ENCODE data around the gene CCDC150. TPM values are rescaled to one million over a fixed set of nuclear protein-coding genes. Genes with fewer than 3 reads are reported as not detected.
A peak's percentile ranks its signal among the peaks of the same experiment; 100 is the strongest.

CCDC150 gene
- total and polyA plus RNA-seq, 9 of the 15 experiments (the other 6 are each of a cell fraction or from before 2014, with no cell fraction given), result 4.4 to 23.1 (median 11.3) TPM

- TF ChIP-seq, protein P1, sequence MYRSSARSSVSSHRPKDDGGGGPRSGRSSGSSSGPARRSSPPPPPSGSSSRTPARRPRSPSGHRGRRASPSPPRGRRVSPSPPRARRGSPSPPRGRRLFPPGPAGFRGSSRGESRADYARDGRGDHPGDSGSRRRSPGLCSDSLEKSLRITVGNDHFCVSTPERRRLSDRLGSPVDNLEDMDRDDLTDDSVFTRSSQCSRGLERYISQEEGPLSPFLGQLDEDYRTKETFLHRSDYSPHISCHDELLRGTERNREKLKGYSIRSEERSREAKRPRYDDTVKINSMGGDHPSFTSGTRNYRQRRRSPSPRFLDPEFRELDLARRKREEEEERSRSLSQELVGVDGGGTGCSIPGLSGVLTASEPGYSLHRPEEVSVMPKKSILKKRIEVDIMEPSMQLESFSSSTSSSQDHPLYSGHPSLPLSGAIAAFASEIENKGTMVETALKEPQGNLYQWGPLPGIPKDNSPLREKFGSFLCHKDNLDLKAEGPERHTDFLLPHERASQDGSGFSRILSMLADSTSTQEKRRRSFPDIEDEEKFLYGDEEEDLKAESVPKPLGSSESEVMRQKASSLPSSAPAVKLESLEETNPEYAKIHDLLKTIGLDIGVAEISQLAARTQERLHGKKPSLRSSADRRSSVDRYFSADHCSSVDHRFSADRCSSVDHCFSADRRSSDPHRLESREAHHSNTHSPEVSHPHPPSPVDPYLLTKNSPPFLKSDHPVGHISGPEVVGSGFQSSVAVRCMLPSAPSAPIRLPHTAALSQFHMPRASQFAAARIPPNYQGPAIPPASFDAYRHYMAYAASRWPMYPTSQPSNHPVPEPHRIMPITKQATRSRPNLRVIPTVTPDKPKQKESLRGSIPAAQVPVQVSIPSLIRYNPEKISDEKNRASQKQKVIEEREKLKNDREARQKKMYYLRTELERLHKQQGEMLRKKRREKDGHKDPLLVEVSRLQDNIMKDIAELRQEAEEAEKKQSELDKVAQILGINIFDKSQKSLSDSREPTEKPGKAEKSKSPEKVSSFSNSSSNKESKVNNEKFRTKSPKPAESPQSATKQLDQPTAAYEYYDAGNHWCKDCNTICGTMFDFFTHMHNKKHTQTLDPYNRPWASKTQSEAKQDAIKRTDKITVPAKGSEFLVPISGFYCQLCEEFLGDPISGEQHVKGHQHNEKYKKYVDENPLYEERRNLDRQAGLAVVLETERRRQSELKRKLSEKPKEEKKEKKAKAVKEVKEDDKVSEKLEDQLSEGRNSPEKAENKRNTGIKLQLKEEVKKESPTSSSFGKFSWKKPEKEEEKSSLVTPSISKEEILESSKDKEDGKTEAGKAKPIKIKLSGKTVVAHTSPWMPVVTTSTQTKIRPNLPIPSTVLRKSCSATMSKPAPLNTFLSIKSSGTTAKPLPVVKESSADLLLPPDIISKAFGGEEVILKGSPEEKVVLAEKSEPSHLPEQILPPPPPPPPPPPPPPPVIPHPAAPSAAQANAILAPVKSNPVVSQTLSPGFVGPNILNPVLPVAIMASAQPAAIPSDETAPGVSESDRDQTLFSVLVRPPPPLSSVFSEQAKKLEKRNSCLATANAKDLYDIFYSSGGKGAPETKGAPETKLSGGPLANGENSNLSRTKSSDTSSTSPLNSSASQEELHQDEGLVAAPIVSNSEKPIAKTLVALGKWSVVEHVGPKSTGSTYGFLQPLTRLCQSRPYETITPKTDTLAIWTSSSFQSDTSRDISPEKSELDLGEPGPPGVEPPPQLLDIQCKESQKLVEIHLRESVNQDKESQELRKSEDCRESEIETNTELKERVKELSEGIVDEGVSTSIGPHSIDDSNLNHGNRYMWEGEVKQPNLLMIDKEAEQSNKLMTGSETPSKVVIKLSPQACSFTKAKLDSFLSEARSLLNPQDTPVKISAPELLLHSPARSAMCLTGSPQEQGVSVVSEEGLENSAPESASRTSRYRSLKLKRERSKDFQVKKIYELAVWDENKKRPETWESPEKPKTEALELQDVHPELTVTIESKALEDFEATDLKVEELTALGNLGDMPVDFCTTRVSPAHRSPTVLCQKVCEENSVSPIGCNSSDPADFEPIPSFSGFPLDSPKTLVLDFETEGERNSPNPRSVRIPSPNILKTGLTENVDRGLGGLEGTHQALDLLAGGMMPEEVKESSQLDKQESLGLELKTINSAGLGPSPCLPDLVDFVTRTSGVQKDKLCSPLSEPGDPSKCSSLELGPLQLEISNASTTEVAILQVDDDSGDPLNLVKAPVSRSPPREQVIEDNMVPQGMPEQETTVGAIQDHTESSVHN (IDR thresholded peaks at IDR 0.05; ENCODE audit: borderline replicate concordance in 1 of 2, low read depth in 1 of 2), result peak in 1 of 2 experiments; percentile 75; a peak in 2 of 4 replicates
- no peak for TF ChIP-seq IRF2 (CRISPR knock-in tag; IDR thresholded peaks at IDR 0.05)
- no peak for TF ChIP-seq BRCA1 (IDR thresholded peaks at IDR 0.05)
- TF ChIP-seq BRCA1 (CRISPR knock-in tag; IDR thresholded peaks at IDR 0.05), result no peak
- TF ChIP-seq MGA (IDR thresholded peaks at IDR 0.05), result no peak
Observed at GRCh38 chr2:196719110-196719872, 79.8 kb downstream of the CCDC150 start (continued).

All from K562 (cell line).